ENCODE measurements around the gene SLC9A1.

SLC9A1 gene

DNA sequence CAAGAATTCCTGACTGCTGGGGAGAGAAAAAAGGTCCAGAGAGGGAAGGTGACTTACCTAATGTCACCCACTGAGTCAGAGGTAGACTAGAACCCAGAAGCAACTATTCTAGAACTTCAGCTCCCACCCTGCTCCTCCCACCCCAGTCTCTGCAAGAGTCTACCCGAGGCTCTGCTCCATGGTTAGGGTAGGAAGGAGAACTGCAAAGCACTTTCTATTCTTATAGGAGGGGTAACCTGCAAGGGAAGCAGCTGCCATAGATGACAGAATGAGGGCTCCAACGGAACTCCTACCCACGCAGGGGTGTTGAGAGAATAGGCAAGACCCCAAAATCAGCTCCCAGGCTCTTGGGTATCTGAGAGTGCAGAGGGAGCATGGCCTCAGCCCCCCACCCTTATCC lies 4.3 kb downstream of the SLC9A1 start:
- DNase-seq (ENCODE audit: low spot score): no peak

- no peak for DNase-seq (ENCODE audit: low spot score)
These were observed 4.7 kb downstream of the SLC9A1 start for GRCh38 chr1:27150183-27150582.

GRCh38 chr1:27149762-27150113 lies 5.2 kb downstream of the SLC9A1 start:
- no peak for DNase-seq (ENCODE audit: low spot score)

DNA sequence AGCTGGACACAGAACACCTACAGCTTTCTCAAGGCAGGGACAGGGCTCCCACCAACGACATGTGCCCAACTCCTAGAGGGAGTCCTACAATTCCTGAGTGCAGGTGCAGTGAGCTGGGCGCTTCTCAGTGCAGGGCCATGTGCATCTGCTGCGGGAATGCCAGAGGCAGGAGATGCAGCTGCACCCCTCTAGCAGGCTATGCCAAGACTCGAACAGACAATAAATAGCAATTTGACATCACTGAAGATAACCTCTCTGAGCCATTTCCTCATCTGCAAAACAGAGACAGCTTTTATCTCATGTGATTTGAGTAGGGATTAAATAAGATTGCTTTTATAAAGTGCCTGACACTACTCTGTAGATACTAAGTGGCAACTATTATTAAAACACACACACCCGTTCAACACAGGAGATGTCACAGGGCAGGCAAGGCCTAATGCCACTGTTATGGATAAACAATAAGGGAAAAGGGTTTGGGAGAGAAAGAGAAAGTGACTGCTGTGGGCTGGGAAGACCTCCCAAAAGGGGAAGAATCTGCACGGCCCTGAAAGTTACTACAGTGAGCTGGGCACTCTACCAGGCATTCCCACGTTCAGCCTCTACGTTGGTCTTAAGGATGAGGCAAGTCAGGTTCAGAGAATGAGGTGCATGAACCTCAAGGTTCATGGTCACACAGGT lies 5.7 kb downstream of the SLC9A1 start:
- no peak for DNase-seq (ENCODE audit: low spot score)

DNA sequence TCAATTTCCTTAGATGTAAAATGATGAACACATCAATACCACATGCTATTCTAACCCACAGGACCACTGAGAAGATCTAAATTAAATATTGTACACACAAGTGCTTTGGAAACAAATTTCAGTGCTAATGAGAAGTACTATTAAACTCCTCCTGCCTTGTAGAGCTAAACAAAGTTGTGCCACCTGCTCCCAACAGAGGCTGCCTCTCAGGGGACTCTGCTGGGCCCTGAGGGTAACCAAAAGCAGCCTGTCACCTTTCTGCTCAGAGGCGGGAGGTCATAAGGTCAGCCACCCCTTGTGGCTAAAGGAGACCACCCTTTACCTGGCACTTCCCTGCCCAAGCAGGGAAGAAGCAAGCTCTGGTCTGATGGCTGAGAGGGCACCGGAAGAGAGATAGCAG lies 6.3 kb downstream of the SLC9A1 start:
- DNase-seq (ENCODE audit: low spot score): no peak

GRCh38 chr1:27147842-27148518 lies 6.9 kb downstream of the SLC9A1 start:
- DNase-seq (ENCODE audit: low spot score): no peak

- no peak for DNase-seq (ENCODE audit: low spot score)
These were observed 9.0 kb downstream of the SLC9A1 start for GRCh38 chr1:27145934-27146354.

GRCh38 chr1:27144920-27145661 lies 9.8 kb downstream of the SLC9A1 start:
- no peak for DNase-seq (ENCODE audit: low spot score)

- DNase-seq (ENCODE audit: low spot score): peak; percentile 66
These were observed 10.7 kb downstream of the SLC9A1 start for GRCh38 chr1:27144049-27144748.

GRCh38 chr1:27143401-27143800 lies 11.5 kb downstream of the SLC9A1 start:
- DNase-seq (ENCODE audit: low spot score): no peak

DNA sequence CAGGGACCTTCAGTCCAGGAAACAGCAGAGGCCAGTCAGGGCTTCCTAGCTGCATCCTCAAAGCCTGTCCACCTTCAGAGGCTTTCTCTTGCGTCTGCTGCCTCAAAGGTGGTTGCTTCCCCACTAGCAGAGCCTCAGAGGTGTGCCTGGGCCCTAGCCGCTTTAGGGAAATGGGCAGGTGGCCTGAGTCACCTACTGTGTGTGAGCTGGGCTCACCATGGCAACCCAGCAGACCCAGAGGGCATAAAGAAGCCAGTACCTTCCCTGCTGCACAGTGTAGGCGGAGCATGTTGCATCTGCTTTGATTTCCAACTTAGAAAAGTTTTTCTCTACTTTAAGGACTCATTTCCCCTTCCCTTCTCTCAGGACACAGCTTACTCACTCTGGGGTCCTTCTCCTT lies 12.5 kb downstream of the SLC9A1 start:
- DNase-seq (ENCODE audit: low spot score): no peak

GRCh38 chr1:27141266-27142003 lies 13.5 kb downstream of the SLC9A1 start:
- peak; percentile 69 for DNase-seq (ENCODE audit: low spot score)

GRCh38 chr1:27139980-27140379 lies 14.9 kb downstream of the SLC9A1 start:
- DNase-seq (ENCODE audit: low spot score): no peak

GRCh38 chr1:27138927-27139326 lies 16.0 kb downstream of the SLC9A1 start:
- no peak for DNase-seq (ENCODE audit: low spot score)

- DNase-seq (ENCODE audit: low spot score): no peak
These were observed 16.6 kb downstream of the SLC9A1 start for GRCh38 chr1:27138368-27138767.

DNA sequence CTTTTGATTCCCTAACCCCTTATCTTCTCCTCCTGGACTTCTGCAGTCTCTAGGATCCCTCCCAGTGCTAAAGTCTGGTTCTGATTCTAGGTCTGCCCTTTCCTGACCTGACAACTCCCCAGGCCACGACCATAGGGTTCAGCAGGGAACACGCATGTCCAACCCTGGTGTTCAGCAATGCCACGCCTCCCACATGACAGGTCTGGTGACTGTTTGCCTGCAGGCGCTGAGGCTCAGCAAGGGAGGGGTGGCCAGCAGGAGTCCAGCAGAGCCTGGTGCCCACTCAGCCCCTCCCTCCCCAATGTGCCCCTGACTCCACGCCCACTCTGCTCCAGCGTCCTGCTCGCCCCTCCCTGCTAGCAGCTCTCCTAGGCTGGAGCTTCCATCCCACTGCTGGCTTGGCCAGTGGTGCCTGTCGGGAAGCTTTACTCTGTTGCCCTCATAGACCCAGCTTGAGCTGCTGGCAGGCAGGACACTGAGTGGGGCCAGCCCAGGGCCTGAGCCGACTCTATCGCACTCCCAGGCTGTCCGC lies 17.3 kb downstream of the SLC9A1 start:
- no peak for DNase-seq (ENCODE audit: low spot score)

DNA sequence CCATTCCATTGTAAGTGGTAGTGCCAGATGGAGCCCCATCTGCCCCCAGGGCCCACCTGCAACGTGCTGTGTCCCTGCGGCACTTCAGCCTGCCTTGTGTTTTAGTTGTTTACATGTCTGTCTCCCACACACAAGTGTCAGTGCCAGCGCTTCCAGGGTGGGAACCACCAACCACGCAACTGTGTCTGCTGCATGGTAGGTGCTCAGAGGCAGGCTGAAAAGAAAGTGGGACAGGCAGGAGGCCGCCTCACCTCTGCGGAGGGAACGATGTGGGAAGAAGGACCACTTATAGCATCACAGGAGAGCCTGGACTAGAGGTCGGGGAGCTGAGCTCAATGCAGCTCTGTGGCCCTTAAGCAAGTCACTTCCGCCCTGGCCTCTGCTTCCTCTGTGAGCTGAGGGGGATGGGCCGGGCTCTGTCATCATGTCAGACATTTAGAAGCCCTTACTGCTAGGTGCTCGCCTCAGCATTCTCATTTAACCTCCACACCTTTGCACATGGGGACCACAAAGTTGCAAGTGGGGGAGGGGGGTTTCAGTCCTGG lies 17.9 kb downstream of the SLC9A1 start:
- no peak for DNase-seq (ENCODE audit: low spot score)

DNA sequence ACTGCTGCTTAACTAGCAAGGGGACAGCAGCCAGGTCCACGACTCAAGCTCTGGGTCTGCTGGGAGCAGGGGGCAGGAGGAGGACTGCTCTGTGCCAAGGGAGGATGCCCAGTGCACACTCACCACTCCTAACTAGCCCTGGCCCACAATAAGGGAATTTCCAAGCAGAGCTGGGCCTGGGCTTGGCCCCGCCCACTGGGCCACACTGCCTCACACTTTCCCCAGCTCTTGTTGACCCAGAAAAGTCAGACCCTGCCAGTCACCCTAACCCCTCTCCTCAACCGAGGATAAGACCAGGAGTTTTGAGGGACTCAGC lies 18.7 kb downstream of the SLC9A1 start:
- DNase-seq (ENCODE audit: low spot score): no peak

GRCh38 chr1:27135541-27136235 lies 19.2 kb downstream of the SLC9A1 start:
- DNase-seq (ENCODE audit: low spot score): no peak

- DNase-seq (ENCODE audit: low spot score): no peak
These were observed 20.9 kb downstream of the SLC9A1 start for GRCh38 chr1:27133991-27134390.

GRCh38 chr1:27133158-27133557 lies 21.8 kb downstream of the SLC9A1 start:
- DNase-seq (ENCODE audit: low spot score): no peak

All from LoVo (cell line).